ENCODE measurements around the gene KBTBD8.

KBTBD8 gene

GRCh38 chr3:66991459-66991858, 6.6 kb upstream of the KBTBD8 start:
- CTCF ChIA-PET: interaction anchor here (0.8 to 5.7 kb wide), 4 partner anchors 9 to 1886 kb away, joined by 3 to 51 read pairs (median 6); no protein-coding TSS in a partner anchor
- DNase-seq (ENCODE audit: low read depth, low spot score): peak; percentile 41

GRCh38 chr3:66993082-66993481, 5.0 kb upstream of the KBTBD8 start:
- ChIA-PET CTCF (no interaction called here), POLR2A (no interaction called here)
- DNase-seq (ENCODE audit: low read depth, low spot score): no peak
- TF ChIP-seq CTCF (IDR thresholded peaks at IDR 0.05; ENCODE audit: insufficient read depth, low read length, missing control alignments): no peak
- H3K4me3 ChIP-seq (ENCODE audit: low read depth, low read length): no peak overlapping the region

More at GRCh38 chr3:66991459-66991858, 6.6 kb upstream of the KBTBD8 start:
- POLR2A ChIA-PET: no interaction called here
- no peak overlapping the region for H3K4me3 ChIP-seq (ENCODE audit: low read depth, low read length)
- no peak for TF ChIP-seq CTCF (IDR thresholded peaks at IDR 0.05; ENCODE audit: insufficient read depth, low read length, missing control alignments)

GRCh38 chr3:66994588-66994987, 3.5 kb upstream of the KBTBD8 start:
- ChIA-PET POLR2A (no interaction called here), CTCF (interaction anchor here (2.1 kb wide), 1 partner anchor 22 kb away, joined by 18 read pairs; no protein-coding TSS in a partner anchor)
- H3K4me3 ChIP-seq (ENCODE audit: low read depth, low read length): no peak overlapping the region
- DNase-seq (ENCODE audit: low read depth, low spot score): no peak
- TF ChIP-seq CTCF (IDR thresholded peaks at IDR 0.05; ENCODE audit: insufficient read depth, low read length, missing control alignments): no peak

- no peak for DNase-seq (ENCODE audit: low read depth, low spot score)
- POLR2A ChIA-PET: no interaction called here
- no peak overlapping the region for H3K4me3 ChIP-seq (ENCODE audit: low read depth, low read length)
- TF ChIP-seq CTCF (IDR thresholded peaks at IDR 0.05; ENCODE audit: insufficient read depth, low read length, missing control alignments): no peak
- CTCF ChIA-PET: interaction anchor here (2.7 kb wide), 1 partner anchor 25 kb away, joined by 28 read pairs; no protein-coding TSS in a partner anchor
These were observed 1.4 kb upstream of the KBTBD8 start for GRCh38 chr3:66996696-66997095.

GRCh38 chr3:66997560-66998112, 471 bp upstream of the KBTBD8 start:
- peak overlapping the region; percentile 49 for H3K4me3 ChIP-seq (ENCODE audit: low read depth, low read length)
- TF ChIP-seq CTCF (IDR thresholded peaks at IDR 0.05; ENCODE audit: insufficient read depth, low read length, missing control alignments): no peak
- ChIA-PET CTCF (interaction anchor here (1.1 to 2.7 kb wide), 4 partner anchors 20 to 1896 kb away, joined by 3 to 28 read pairs (median 4); no protein-coding TSS in a partner anchor), POLR2A (no interaction called here)
- peak; percentile 23 for DNase-seq (ENCODE audit: low read depth, low spot score)

- TF ChIP-seq CTCF (IDR thresholded peaks at IDR 0.05; ENCODE audit: insufficient read depth, low read length, missing control alignments): no peak
- no peak for DNase-seq (ENCODE audit: low read depth, low spot score)
- CTCF ChIA-PET: interaction anchor here (1.1 to 2.7 kb wide), 3 partner anchors 21 to 745 kb away, joined by 3 to 28 read pairs (median 4); no protein-coding TSS in a partner anchor
- POLR2A ChIA-PET: no interaction called here
- peak overlapping the region; percentile 86 for H3K4me3 ChIP-seq (ENCODE audit: low read depth, low read length)
These were observed 763 bp downstream of the KBTBD8 start for GRCh38 chr3:66998904-66999235.
